Activated gamma-delta T cell treated with anti-CD3 and anti-CD28 coated beads, Interleukin-2, amount 50 U/mL, for 16 hours (primary cell): ENCODE measurements around the gene ZNF518A.

ENCODE experiments used
- DNase-seq: peaks from one replicate; pipeline ENCODE4 v3.0.0-alpha.2; 2020; ENCODE audit warnings: low read depth

Gene ZNF518A, protein sequence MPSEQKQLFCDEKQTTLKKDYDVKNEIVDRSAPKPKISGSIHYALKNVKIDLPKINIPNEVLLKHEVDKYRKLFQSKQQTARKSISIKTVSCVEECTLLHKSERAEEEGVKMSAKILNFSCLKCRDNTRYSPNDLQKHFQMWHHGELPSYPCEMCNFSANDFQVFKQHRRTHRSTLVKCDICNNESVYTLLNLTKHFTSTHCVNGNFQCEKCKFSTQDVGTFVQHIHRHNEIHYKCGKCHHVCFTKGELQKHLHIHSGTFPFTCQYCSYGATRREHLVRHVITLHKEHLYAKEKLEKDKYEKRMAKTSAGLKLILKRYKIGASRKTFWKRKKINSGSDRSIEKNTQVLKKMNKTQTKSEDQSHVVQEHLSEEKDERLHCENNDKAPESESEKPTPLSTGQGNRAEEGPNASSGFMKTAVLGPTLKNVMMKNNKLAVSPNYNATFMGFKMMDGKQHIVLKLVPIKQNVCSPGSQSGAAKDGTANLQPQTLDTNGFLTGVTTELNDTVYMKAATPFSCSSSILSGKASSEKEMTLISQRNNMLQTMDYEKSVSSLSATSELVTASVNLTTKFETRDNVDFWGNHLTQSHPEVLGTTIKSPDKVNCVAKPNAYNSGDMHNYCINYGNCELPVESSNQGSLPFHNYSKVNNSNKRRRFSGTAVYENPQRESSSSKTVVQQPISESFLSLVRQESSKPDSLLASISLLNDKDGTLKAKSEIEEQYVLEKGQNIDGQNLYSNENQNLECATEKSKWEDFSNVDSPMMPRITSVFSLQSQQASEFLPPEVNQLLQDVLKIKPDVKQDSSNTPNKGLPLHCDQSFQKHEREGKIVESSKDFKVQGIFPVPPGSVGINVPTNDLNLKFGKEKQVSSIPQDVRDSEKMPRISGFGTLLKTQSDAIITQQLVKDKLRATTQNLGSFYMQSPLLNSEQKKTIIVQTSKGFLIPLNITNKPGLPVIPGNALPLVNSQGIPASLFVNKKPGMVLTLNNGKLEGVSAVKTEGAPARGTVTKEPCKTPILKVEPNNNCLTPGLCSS (N-terminal part only)

GRCh38 chr10:96129387-96130325 lies at the start of gene ZNF518A:
Gene ZNF518A (plus strand): TSS chr10:96130297. CDS start chr10:96156323, 26,026 bp downstream.
- DNase-seq, result peak; percentile 77

DNA sequence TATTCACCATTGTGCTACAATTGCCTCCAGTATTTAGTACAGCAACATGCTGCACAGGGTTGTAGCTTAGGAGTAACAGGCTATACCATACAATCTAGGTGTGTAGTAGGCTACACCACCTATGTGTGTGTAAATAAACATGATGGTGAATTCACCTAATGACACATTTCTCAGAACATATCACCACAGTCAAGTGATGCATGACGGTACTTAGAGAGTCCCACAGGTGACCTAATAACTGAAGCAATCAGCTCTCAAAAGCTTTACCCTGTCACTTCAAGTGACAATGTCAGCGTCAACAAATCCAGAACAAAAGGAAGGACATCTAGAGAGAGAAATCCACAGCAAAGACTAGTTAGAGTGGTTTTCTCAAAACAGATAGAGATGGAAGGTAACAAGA lies 47.9 kb upstream of the ZNF518A start:
- DNase-seq, result no peak

DNA sequence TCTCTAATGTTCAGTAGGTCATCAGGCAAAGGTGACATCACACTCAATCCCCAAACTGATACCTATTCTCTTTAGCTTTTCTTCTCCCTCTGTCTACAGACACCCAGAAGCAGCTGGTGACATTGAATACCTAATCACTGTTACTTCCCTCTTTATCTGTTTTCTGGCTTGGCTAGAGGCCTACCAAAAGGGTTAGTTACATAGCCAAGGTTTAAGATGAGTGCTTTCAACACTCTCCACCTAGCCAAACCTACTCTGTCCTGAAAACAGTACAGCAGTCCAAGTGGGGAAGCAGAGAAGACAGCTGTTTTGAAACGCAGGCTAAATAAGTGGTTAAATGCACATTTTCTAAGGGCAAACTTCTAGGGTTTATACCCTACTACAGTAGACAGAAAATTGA lies 47.3 kb upstream of the ZNF518A start:
- no peak for DNase-seq

DNA sequence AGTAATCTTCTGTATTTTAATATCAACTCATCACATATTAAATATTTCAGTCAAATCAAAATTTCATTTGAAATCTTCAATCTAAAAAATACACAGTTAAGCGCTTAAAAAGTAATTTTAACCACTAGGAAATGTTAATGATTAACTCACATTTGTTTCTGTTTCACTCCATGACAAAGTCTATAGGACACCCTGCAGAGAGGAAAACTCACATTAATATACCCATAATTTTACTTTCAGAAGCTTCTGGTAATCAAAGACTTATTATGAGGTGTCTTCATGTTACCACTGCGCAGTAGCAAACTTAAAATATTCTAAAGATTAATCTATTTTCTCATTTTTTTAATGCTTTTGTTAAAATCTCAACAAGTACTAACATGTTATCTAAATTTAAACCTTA lies 41.0 kb upstream of the ZNF518A start:
- no peak for DNase-seq

- DNase-seq, result peak; percentile 87
Observed at GRCh38 chr10:96089670-96090462, 40.2 kb upstream of the ZNF518A start.

DNA sequence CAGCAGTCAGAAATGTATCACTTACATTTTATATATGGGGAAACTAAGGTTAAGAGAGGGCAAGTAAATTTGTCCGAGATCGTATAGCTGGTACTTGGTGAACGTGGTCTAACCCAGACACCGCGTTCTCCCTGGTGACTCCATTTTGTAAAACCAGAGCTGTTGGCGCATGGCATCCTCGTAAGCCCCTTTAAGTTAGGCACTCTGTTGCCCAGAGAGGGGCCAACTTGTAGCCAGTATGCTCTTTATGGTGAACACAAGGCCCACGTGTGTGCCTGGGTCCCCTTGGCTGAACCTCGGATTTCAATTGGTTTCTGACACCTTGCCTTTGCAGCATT lies 39.7 kb upstream of the ZNF518A start:
- DNase-seq, result no peak

- DNase-seq, result no peak
Observed at GRCh38 chr10:96092999-96093767, 36.9 kb upstream of the ZNF518A start.

- no peak for DNase-seq
Observed at GRCh38 chr10:96093948-96094347, 36.1 kb upstream of the ZNF518A start.

- no peak for DNase-seq
Observed at GRCh38 chr10:96096958-96097357, 33.1 kb upstream of the ZNF518A start.

GRCh38 chr10:96097865-96098264 lies 32.2 kb upstream of the ZNF518A start:
- no peak for DNase-seq

- no peak for DNase-seq
Observed at GRCh38 chr10:96107623-96108038, 22.5 kb upstream of the ZNF518A start.

GRCh38 chr10:96112531-96112930 lies 17.6 kb upstream of the ZNF518A start:
- no peak for DNase-seq

GRCh38 chr10:96118604-96119450 lies 11.3 kb upstream of the ZNF518A start:
- no peak for DNase-seq

DNA sequence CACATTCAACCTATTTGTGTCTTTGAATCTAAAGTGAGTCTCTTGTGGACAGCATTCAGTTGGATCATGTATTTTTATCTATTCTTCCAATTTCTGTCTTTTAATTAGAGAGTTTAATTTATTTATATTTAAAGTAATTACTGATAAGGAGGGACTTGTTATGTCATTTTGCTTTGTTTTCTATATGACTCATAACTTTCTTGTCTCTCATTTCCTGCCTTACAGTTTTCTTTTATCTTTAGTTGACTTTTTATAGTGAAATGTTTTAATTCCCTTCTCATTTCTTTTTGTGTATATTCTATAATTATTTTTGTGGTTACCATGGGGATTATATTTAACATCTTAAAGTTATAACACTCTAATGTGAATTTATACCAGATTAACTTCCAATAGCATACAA lies 7.3 kb upstream of the ZNF518A start:
- no peak for DNase-seq

DNA sequence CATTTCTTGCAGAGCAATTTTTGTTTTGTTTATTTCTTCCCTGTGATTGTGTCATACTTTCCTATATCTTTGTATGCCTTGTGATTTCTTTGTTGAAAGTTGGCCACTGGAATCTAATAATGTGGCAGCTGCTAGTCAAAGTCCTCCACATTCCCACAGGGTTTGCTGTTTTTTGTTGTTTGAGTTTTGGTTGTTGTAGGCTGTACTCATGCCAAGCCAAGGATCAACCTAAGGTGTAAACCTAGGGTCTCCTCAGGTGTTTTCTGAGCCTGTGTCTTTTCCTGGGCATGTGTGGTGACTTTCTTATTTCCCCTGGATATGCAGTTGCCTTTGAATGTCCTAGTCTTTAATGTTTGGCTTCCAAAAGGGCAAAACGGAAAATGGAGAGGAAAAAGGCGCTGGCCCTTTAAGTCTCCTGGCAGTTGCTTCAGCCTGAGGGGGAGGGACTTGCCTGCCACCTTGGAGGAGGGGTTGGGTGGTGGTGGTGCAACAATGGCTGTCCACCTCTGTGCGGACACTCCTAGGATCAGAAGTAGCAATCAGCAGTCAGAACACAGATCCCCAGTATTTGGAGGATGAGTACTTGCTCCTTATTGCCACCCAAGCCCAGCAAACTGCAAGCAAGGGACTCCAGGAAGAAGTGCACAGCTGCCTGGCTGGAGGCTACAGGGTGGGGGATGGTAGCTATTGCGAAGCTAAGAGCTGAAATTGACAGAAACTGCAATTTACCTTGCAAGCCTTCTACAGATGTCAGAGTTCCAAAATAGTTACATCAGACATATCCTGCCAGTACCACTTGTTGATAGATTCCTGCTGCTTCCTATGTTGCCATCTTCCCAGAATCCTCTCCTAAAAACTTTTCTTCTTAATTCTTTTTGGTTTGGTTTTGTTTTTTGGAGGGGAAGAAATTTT lies 5.6 kb upstream of the ZNF518A start:
- no peak for DNase-seq

DNA sequence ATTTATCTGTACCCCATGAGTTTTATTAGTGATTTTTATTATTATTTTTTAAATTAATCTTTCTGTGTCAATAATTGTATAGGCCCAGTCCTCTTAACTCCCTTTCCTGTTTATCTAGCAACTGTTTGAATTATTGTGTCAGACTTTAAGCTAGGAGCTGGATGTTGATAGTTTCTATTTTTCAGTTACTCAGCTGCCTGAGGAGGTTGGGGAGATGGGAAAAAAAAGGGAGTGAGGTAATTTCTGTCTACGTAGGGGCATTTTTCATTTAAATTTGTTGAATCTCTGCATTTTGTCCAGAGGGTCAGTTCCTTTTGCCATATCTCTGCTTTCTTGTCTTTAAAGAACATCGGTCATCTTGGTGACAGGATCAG lies 5.0 kb upstream of the ZNF518A start:
- no peak for DNase-seq

GRCh38 chr10:96130326-96130995 lies 364 bp downstream of the ZNF518A start:
- peak; percentile 59 for DNase-seq

DNA sequence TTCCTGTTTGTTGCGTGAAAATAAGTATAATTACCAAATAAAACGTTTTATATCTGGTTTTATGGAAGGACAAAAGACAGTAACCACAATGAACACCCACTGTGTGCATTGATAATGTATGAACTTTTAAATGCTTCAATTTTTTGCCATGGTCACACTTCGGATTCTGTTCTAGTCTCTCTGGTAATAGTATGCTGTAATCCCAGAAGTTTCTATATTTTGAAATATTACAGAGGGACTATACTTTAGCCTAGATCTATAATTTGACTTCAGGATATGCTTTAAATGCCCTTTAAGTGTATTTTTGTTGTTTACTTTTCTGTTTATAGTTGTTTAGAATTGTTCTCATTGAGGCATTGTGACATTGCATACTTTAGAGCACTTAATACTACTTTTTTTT lies 1.5 kb downstream of the ZNF518A start:
- DNase-seq, result no peak
